H1 (cell line): ENCODE data around the gene ZC3H7B. TPM values are rescaled to one million over a fixed set of nuclear protein-coding genes. Genes with fewer than 3 reads are reported as not detected.
A peak's percentile ranks its signal among the peaks of the same experiment; 100 is the strongest.

Source experiments
- CTCF ChIA-PET: fragments of 300-600 bp; sonication (Branson Sonifier 250); formaldehyde crosslinking; loops from one replicate; lab custom pipeline; 2021; ENCODE audit not compliant: partially characterized antibody; lab: Charles Lee
- POLR2A ChIA-PET: fragments of 300-600 bp; sonication (Branson Sonifier 250); formaldehyde crosslinking; loops from one replicate; lab custom pipeline; 2021; ENCODE audit warnings: inconsistent platforms; ENCODE audit not compliant: partially characterized antibody; lab: Charles Lee
- DNase-seq, 2 experiments: peaks; one replicate each; pipeline versions ENCODE4 v3.0.0 to v3.0.0-alpha.2; 2010 to 2022; ENCODE audit warnings: low spot score in 2 of 2, low read depth in 1 of 2, mixed read lengths in 1 of 2
- FAIRE-seq: peaks from 2 replicates; lab custom pipeline; 2011; peaks lifted over from hg19 to GRCh38; lab: Jason Lieb, UNC
- H2AFZ ChIP-seq: 2 replicates; pipeline ENCODE4 v1.8.1; 2012; ENCODE audit warnings: low read length, inconsistent platforms
- H2AK5ac ChIP-seq: 2 replicates; pipeline ENCODE4 v1.6.1; 2013; ENCODE audit warnings: low read depth, low read length
- H2BK120ac ChIP-seq: replicated peaks from 2 replicates; pipeline ENCODE3; 2013; ENCODE audit warnings: low read depth, low read length, inconsistent platforms
- H2BK12ac ChIP-seq: 2 replicates; pipeline ENCODE4 v1.6.1; 2013; ENCODE audit warnings: low read depth, low read length
- H2BK15ac ChIP-seq: 2 replicates; pipeline ENCODE4 v1.6.1; 2013; ENCODE audit warnings: low read length
- H2BK20ac ChIP-seq: 2 replicates; pipeline ENCODE4 v1.6.1; 2013; ENCODE audit warnings: low read length
- H2BK5ac ChIP-seq: 2 replicates; pipeline ENCODE4 v1.6.1; 2013; ENCODE audit warnings: low read depth, low read length
- H3K14ac ChIP-seq: 2 replicates; pipeline ENCODE4 v1.6.1; 2013; ENCODE audit warnings: inconsistent platforms; ENCODE audit not compliant: insufficient read length
- H3K18ac ChIP-seq: 2 replicates; pipeline ENCODE4 v1.6.1; 2013; ENCODE audit warnings: low read length; ENCODE audit errors: extremely low read depth
- H3K23ac ChIP-seq: 2 replicates; pipeline ENCODE4 v1.6.1; 2013; ENCODE audit warnings: inconsistent platforms; ENCODE audit not compliant: insufficient read length
- H3K23me2 ChIP-seq: 2 replicates; pipeline ENCODE4 v1.6.1; 2013; ENCODE audit warnings: low read depth, low read length
- H3K27ac ChIP-seq: 2 replicates; pipeline ENCODE4 v1.6.1; 2011; ENCODE audit warnings: low read depth, low read length, inconsistent platforms
- H3K27me3 ChIP-seq, 4 experiments: replicated peaks in 1 of 4; 1 replicate in 1 of 4; 2 replicates in 3 of 4; pipeline versions ENCODE4 v1.6.1 to v1.8.1; 2011 to 2013; ENCODE audit warnings: low read length in 3 of 4, mild to moderate bottlenecking in 3 of 4, inconsistent platforms in 2 of 4, mixed read lengths in 2 of 4, moderate library complexity in 1 of 4; ENCODE audit not compliant: control insufficient read depth in 3 of 4, insufficient read depth in 3 of 4; ENCODE audit errors: extremely low read depth in 1 of 4
- H3K36me3 ChIP-seq, 4 experiments: 2 replicates each; pipeline versions ENCODE4 v1.6.1 to v1.8.1; 2011 to 2013; ENCODE audit warnings: mild to moderate bottlenecking in 4 of 4, low read length in 3 of 4, moderate library complexity in 2 of 4, control low read depth in 1 of 4, inconsistent platforms in 1 of 4; ENCODE audit not compliant: insufficient read depth in 4 of 4, control insufficient read depth in 2 of 4
- H3K4ac ChIP-seq: replicated peaks from 2 replicates; pipeline ENCODE3; 2013; ENCODE audit warnings: low read length, low read depth, mixed read lengths, inconsistent platforms; ENCODE audit not compliant: insufficient read length
- H3K4me1 ChIP-seq, 4 experiments: replicated peaks in 1 of 4; 1 replicate in 1 of 4; 2 replicates in 3 of 4; pipeline versions ENCODE4 v1.6.1 to v1.8.1; 2011 to 2013; ENCODE audit warnings: low read length in 3 of 4, inconsistent platforms in 2 of 4, mixed read lengths in 1 of 4; ENCODE audit not compliant: insufficient read depth in 4 of 4, control insufficient read depth in 3 of 4
- H3K4me2 ChIP-seq, 2 experiments: 2 replicates each; pipeline versions ENCODE4 v1.6.1 to v1.8.1; 2011 to 2013; ENCODE audit warnings: low read depth in 2 of 2, low read length in 2 of 2, control low read depth in 1 of 2, inconsistent platforms in 1 of 2, mild to moderate bottlenecking in 1 of 2; ENCODE audit not compliant: insufficient read depth in 1 of 2
- H3K4me3 ChIP-seq, 4 experiments: fragments of 200-600, 300-600 bp in 1 of 4; sonication (generic), shearing (Covaris generic), sonication (Bioruptor Twin) in 1 of 4; 2 replicates each; pipeline versions ENCODE4 v1.5.1 to v1.8.1; 2011 to 2016; ENCODE audit warnings: low read length in 4 of 4, low read depth in 3 of 4, control low read depth in 2 of 4, inconsistent platforms in 2 of 4, mild to moderate bottlenecking in 2 of 4, mixed read lengths in 1 of 4, moderate library complexity in 1 of 4; ENCODE audit not compliant: insufficient read depth in 2 of 4; ENCODE audit errors: extremely low read depth in 1 of 4
- H3K56ac ChIP-seq: replicated peaks from 2 replicates; pipeline ENCODE3; 2013; ENCODE audit warnings: low read depth, mild to moderate bottlenecking, mixed read lengths, low read length, inconsistent platforms; ENCODE audit not compliant: insufficient read length
- H3K79me1 ChIP-seq: 2 replicates; pipeline ENCODE4 v1.6.1; 2013; ENCODE audit warnings: low read depth, low read length, control low read depth
- H3K79me2 ChIP-seq, 2 experiments: 2 replicates each; pipeline versions ENCODE4 v1.6.1 to v1.8.1; 2012 to 2013; ENCODE audit warnings: low read length in 2 of 2, mild to moderate bottlenecking in 2 of 2, inconsistent platforms in 1 of 2; ENCODE audit not compliant: insufficient read depth in 2 of 2, control insufficient read depth in 1 of 2
- H3K9ac ChIP-seq, 4 experiments: replicated peaks in 1 of 4; 1 replicate in 1 of 4; 2 replicates in 3 of 4; pipeline versions ENCODE4 v1.6.1 to v1.8.1; 2011 to 2013; ENCODE audit warnings: low read depth in 3 of 4, low read length in 3 of 4, control low read depth in 2 of 4, mild to moderate bottlenecking in 2 of 4, moderate library complexity in 2 of 4, inconsistent platforms in 1 of 4; ENCODE audit errors: extremely low read depth in 1 of 4
- H3K9me3 ChIP-seq, 2 experiments: 2 replicates each; pipeline versions ENCODE4 v1.6.1 to v1.8.1; 2012 to 2013; ENCODE audit warnings: mild to moderate bottlenecking in 2 of 2, moderate library complexity in 2 of 2, control low read depth in 1 of 2, inconsistent platforms in 1 of 2, low read depth in 1 of 2, low read length in 1 of 2, mixed read lengths in 1 of 2; ENCODE audit not compliant: insufficient read depth in 2 of 2
- H4K20me1 ChIP-seq, 2 experiments: replicated peaks in 1 of 2; 2 replicates each; pipeline versions ENCODE3 to v1.8.1; 2011 to 2013; ENCODE audit warnings: inconsistent platforms in 2 of 2, low read length in 2 of 2, mild to moderate bottlenecking in 1 of 2; ENCODE audit not compliant: insufficient read depth in 2 of 2, control insufficient read depth in 1 of 2
- H4K5ac ChIP-seq: 2 replicates; pipeline ENCODE4 v1.6.1; 2013; ENCODE audit warnings: low read length, low read depth, mixed read lengths, inconsistent platforms; ENCODE audit not compliant: insufficient read length
- H4K8ac ChIP-seq: 2 replicates; pipeline ENCODE4 v1.8.0; 2013; ENCODE audit warnings: mild to moderate bottlenecking, moderate library complexity, low read length, inconsistent platforms; ENCODE audit not compliant: insufficient read depth; ENCODE audit errors: extremely low read depth
- H4K91ac ChIP-seq: replicated peaks from 2 replicates; pipeline ENCODE3; 2013; ENCODE audit warnings: low read length, mixed read lengths, inconsistent platforms; ENCODE audit not compliant: insufficient read length
- ASH2L ChIP-seq: fragments of 200-600, 300-600 bp; sonication (generic); IDR thresholded peaks from one replicate; pipeline ENCODE4 v1.7.1; 2017; ENCODE audit warnings: low read length
- BRCA1 ChIP-seq: IDR thresholded peaks from 2 replicates; pipeline ENCODE4 v1.6.1; 2012; ENCODE audit warnings: low read depth, low read length, improper control_type of control experiment
- CEBPB ChIP-seq: IDR thresholded peaks from 2 replicates; pipeline ENCODE4 v1.6.1; 2012; ENCODE audit warnings: low read depth, low read length
- JUN ChIP-seq: IDR thresholded peaks from 2 replicates; pipeline ENCODE4 v1.6.1; 2011; ENCODE audit warnings: low read depth, mild to moderate bottlenecking, improper control_type of control experiment, low read length
- KDM4A ChIP-seq: IDR thresholded peaks from one replicate; pipeline ENCODE4 v1.7.1; 2012; ENCODE audit warnings: low read depth, mild to moderate bottlenecking, moderate library complexity, low read length, inconsistent platforms; ENCODE audit not compliant: severe bottlenecking
- KDM5A ChIP-seq: fragments of 200-600 bp; IDR thresholded peaks from 2 replicates; pipeline ENCODE4 v1.7.1; 2012; ENCODE audit warnings: mild to moderate bottlenecking, low read length, inconsistent platforms, mixed read lengths
- MAX ChIP-seq: IDR thresholded peaks from 2 replicates; pipeline ENCODE4 v1.6.1; 2012; ENCODE audit warnings: inconsistent platforms
- RFX5 ChIP-seq: IDR thresholded peaks from 2 replicates; pipeline ENCODE4 v1.6.1; 2011; ENCODE audit warnings: low read depth, low read length, improper control_type of control experiment, borderline replicate concordance
- RXRA ChIP-seq: IDR thresholded peaks from 2 replicates; pipeline ENCODE4 v1.6.1; 2011; ENCODE audit warnings: low read depth, mild to moderate bottlenecking, low read length, moderate library complexity; ENCODE audit not compliant: insufficient read depth
- SIN3A ChIP-seq, 2 experiments: IDR thresholded peaks in 1 of 2; conservative IDR thresholded peaks in 1 of 2; 2 replicates each; pipeline ENCODE4 v1.6.1; 2011 to 2012; ENCODE audit warnings: low read length in 2 of 2, improper control_type of control experiment in 1 of 2, low read depth in 1 of 2, mild to moderate bottlenecking in 1 of 2
- SP1 ChIP-seq: IDR thresholded peaks from 2 replicates; pipeline ENCODE4 v1.6.1; 2011; ENCODE audit warnings: low read depth, low read length
- SP2 ChIP-seq: IDR thresholded peaks from 2 replicates; pipeline ENCODE4 v1.6.1; 2012; ENCODE audit warnings: mild to moderate bottlenecking, low read length, inconsistent platforms
- TBP ChIP-seq: IDR thresholded peaks from 2 replicates; pipeline ENCODE4 v1.6.1; 2011; ENCODE audit warnings: low read depth, low read length, improper control_type of control experiment
- TEAD4 ChIP-seq: IDR thresholded peaks from 2 replicates; pipeline ENCODE4 v1.6.1; 2012; ENCODE audit warnings: low read depth, low read length, inconsistent platforms, mixed read lengths
- YY1 ChIP-seq: IDR thresholded peaks from 2 replicates; pipeline ENCODE4 v1.6.1; 2011; ENCODE audit warnings: low read depth, mild to moderate bottlenecking, low read length
- WGBS, 2 experiments: shearing (Covaris generic) in 1 of 2; methylation state at CpG; one replicate each; pipeline versions ENCODE4 v1.1.6 to v1.1.7; 2013 to 2015; ENCODE audit warnings: low lambda C conversion rate in 2 of 2, mixed read lengths in 2 of 2, inconsistent platforms in 1 of 2, low coverage in 1 of 2, missing lambda C conversion rate in 1 of 2; ENCODE audit not compliant: insufficient replicate concordance in 2 of 2, insufficient coverage in 1 of 2, insufficient read length in 1 of 2; ENCODE audit errors: extremely low coverage in 1 of 2, missing lambda C conversion rate in 1 of 2; 5-methylcytosine and 5-hydroxymethylcytosine counted together
- polyA plus RNA-seq, 7 experiments: library from polyadenylated mRNA; depleted of rRNA in 3 of 7; stranded (reverse) in 5 of 7; unstranded in 2 of 7; fragments of >200 nt in 5 of 7; fragments of 200-250 nt in 2 of 7; gene quantifications; 1 replicate in 5 of 7; 2 replicates in 1 of 7; 4 replicates in 1 of 7; pipeline versions ENCODE4 v1.2.1 to v1.2.3, GENCODE V29; 2011 to 2013; ENCODE audit warnings: missing spikeins in 2 of 7, mixed read lengths in 2 of 7
- total RNA-seq: library from RNA; stranded (reverse); fragmentation: NEBNext Ultra II Directional; extraction: Animal tissue kit (Norgen Biotek cat#: 25700); gene quantifications from 2 replicates; pipeline ENCODE4 v1.2.1, GENCODE V29; 2021

ZC3H7B gene
- total and polyA plus RNA-seq, 2 of the 8 experiments (the other 6 are each of a cell fraction or from before 2014, with no cell fraction given): 35.5 to 78.6 TPM

- peak overlapping the region; percentile 14; the same call in 1 of the 2 replicates for H4K8ac ChIP-seq
- H3K14ac ChIP-seq: no peak overlapping the region
- no peak overlapping the region for H2BK12ac ChIP-seq
- H3K27me3 ChIP-seq: no peaks in the 10 kb centered on the region
- H3K23me2 ChIP-seq: no peaks in the 10 kb centered on the region
- H3K4ac ChIP-seq: no peak overlapping the region
- H2BK120ac ChIP-seq: no peak overlapping the region
- no peaks in the 10 kb centered on the region for H3K79me1 ChIP-seq
- H3K27ac ChIP-seq: no peak overlapping the region
- no peaks in the 10 kb centered on the region for H3K79me2 ChIP-seq
- ChIA-PET CTCF (interaction anchor here (0.7 to 1.1 kb wide), 2 partner anchors 13 to 19 kb away, joined by 3 to 5 read pairs; no protein-coding TSS in a partner anchor), POLR2A (interaction anchor here (0.5 to 1.9 kb wide), 5 partner anchors 11 to 113 kb away, joined by 3 to 10 read pairs (median 3); partner anchors contain the start of genes PHF5A and TEF)
- H2AFZ ChIP-seq: no peak overlapping the region
- H3K9me3 ChIP-seq: no peaks in the 10 kb centered on the region
- H2BK20ac ChIP-seq: no peak overlapping the region
- peaks cover 0 to 5% of the 10 kb centered on the region in 2 experiments for H4K20me1 ChIP-seq
- no peak overlapping the region for H3K23ac ChIP-seq
- peaks cover 0 to 10% (median 5%) of the 10 kb centered on the region in 4 experiments; a peak in 6 of 7 replicates for H3K4me1 ChIP-seq
- H3K4me3 ChIP-seq: no peak overlapping the region
- H3K36me3 ChIP-seq: peaks cover 6 to 52% (median 23%) of the 10 kb centered on the region in 4 experiments; a peak in 7 of 8 replicates
- H3K18ac ChIP-seq: no peak overlapping the region
- H3K9ac ChIP-seq: no peak overlapping the region
- WGBS, 2 experiments: 90% methylated on average over 10 of the region's 10 CpGs; no CpG with 5 or more reads in 1 of the 2 experiments
- no peak overlapping the region for H2BK5ac ChIP-seq
- no peak overlapping the region for H2BK15ac ChIP-seq
- no peak overlapping the region for H2AK5ac ChIP-seq
- no peak overlapping the region for H3K4me2 ChIP-seq
- FAIRE-seq (no peak), DNase-seq (no peak)
- no peak overlapping the region for H3K56ac ChIP-seq
- H4K91ac ChIP-seq: no peak overlapping the region
- H4K5ac ChIP-seq: no peak overlapping the region
- TF ChIP-seq YY1: no peak
- TF ChIP-seq TBP: no peak
- no peak for TF ChIP-seq RFX5
- TF ChIP-seq BRCA1: no peak
- TF ChIP-seq JUN: no peak
- TF ChIP-seq RXRA: no peak
- no peak for TF ChIP-seq TEAD4
- TF ChIP-seq MAX: no peak
- no peak for TF ChIP-seq ASH2L
- no peak for TF ChIP-seq KDM5A
- no peak for TF ChIP-seq KDM4A
- TF ChIP-seq CEBPB: no peak
- no peak for TF ChIP-seq SP2
- TF ChIP-seq SP1: no peak
- TF ChIP-seq SIN3A (conservative IDR thresholded peaks at IDR 0.05 in 1 of 2, IDR thresholded peaks at IDR 0.05 in 1 of 2; ENCODE audit: low read depth in 1 of 2, low read length in 2 of 2): no peak
Measured at GRCh38 chr22:41354979-41355378, 53.7 kb downstream of the ZC3H7B start.
